Activated CD4-positive, alpha-beta T cell treated with anti-CD3 and anti-CD28 coated beads, Interleukin-2, amount 10 ng/mL, durations not matched to agents 24 days and 14 days (primary cell): Measurements from ENCODE around the gene ATE1. TPM values are rescaled to one million over a fixed set of nuclear protein-coding genes. Genes with fewer than 3 reads are reported as not detected.

Experiments used
- total RNA-seq: library from RNA; stranded (reverse); gene quantifications from 2 replicates; pipeline ENCODE4 v1.2.3, GENCODE V29; 2022

Gene ATE1
- total RNA-seq, 1 donor from 2014 or later: 39.1 TPM

Other genes with a start within 250 kb of the ATE1 start
- gene NSMCE4A, start 47.2 kb upstream of the ATE1 start, total RNA-seq: 78.7 and 88.9 TPM in 2 replicates
- not detected in 2 replicates for gene TACC2, start 61.1 kb upstream of the ATE1 start, total RNA-seq